ENCODE measurements around the gene UVRAG.

- TF ChIP-seq POLR2A (IDR thresholded peaks at IDR 0.05; ENCODE audit: low read length) (no peak), GATA1 (IDR thresholded peaks at IDR 0.05; ENCODE audit: low read depth, low read length) (no peak)
Measured at GRCh38 chr11:76174330-76174729, 359.3 kb downstream of the UVRAG start.
